ENCODE results near the gene DYRK1A. TPM values are rescaled to one million over a fixed set of nuclear protein-coding genes. Genes with fewer than 3 reads are reported as not detected.

Gene DYRK1A
- total and polyA plus RNA-seq, 2 of the 13 experiments (the other 11 are each of a cell fraction or from before 2014, with no cell fraction given): 24.6 to 34.2 TPM

GRCh38 chr21:37383784-37384311, 17.3 kb downstream of the DYRK1A start (continued):
- TF ChIP-seq ZNF709 (CRISPR knock-in tag; IDR thresholded peaks at IDR 0.05): no peak
- no peak for TF ChIP-seq ZUFSP (CRISPR knock-in tag; IDR thresholded peaks at IDR 0.05; ENCODE audit: borderline replicate concordance)
- no peak for TF ChIP-seq ZNF235 (CRISPR knock-in tag; IDR thresholded peaks at IDR 0.05; ENCODE audit: borderline replicate concordance)
- no peak for TF ChIP-seq ZNF124 (CRISPR knock-in tag; IDR thresholded peaks at IDR 0.05)
- TF ChIP-seq ZNF543 (CRISPR knock-in tag; IDR thresholded peaks at IDR 0.05): no peak
- TF ChIP-seq HDAC2 (CRISPR knock-in tag; IDR thresholded peaks at IDR 0.05): no peak
- TF ChIP-seq ZNF567 (CRISPR knock-in tag; IDR thresholded peaks at IDR 0.05; ENCODE audit: borderline replicate concordance): no peak
- TF ChIP-seq ZNF713 (CRISPR knock-in tag; IDR thresholded peaks at IDR 0.05): no peak

GRCh38 chr21:37384416-37384815, 17.8 kb downstream of the DYRK1A start:
- H3K4me2 ChIP-seq (ENCODE audit: low read depth, low read length): no peak overlapping the region
- no TSS peak for BruUV-seq (replicated peaks)
- H3K36me3 ChIP-seq (replicated peaks in 1 of 2; ENCODE audit: control insufficient read depth in 1 of 2, insufficient read depth in 2 of 2, low read length in 2 of 2): 0 out of 5 replicates have a peak, but pooled peaks cover 0 to 4% of the 10 kb centered on the region in 2 experiments
- 93% methylated on average over 1 of the region's 1 CpG for WGBS (ENCODE audit: low lambda C conversion rate)
- H3K4me1 ChIP-seq (ENCODE audit: insufficient read depth, low read length): peaks cover 29% of the 10 kb centered on the region
- H4K20me1 ChIP-seq (ENCODE audit: insufficient read depth, low read length): peaks cover 79% of the 10 kb centered on the region
- in situ Hi-C loops (cut with HindIII; ENCODE audit: extremely low pct_ligation_motif_present, low pct_unique_long_range_greater_than_20kb) (no loop called here), intact Hi-C loops (cut with micrococcal nuclease; ENCODE audit: unreplicated experiment) (no loop called here)
- no peak overlapping the region for H3K9ac ChIP-seq (ENCODE audit: insufficient read depth, low read depth, low read length)
- no peak for FAIRE-seq
- H3K79me2 ChIP-seq (ENCODE audit: insufficient read depth, low read length): peaks cover 98% of the 10 kb centered on the region
- H3K9me3 ChIP-seq (ENCODE audit: low read length): no peaks in the 10 kb centered on the region
- no peak overlapping the region for H2AFZ ChIP-seq (ENCODE audit: low read length)
- ChIA-PET CTCF (ENCODE audit: low intra/inter-chr PET ratio, low total read pairs) (no interaction called here), POLR2A (interaction anchor here (2.3 kb wide), 1 partner anchor 18 kb away, joined by 6 read pairs; the partner anchor contains the start of gene DYRK1A)
- no peak for DNase-seq (ENCODE audit: low spot score)
- no peak for TF ChIP-seq ATAD3A (CRISPR knock-in tag; IDR thresholded peaks at IDR 0.05)
- no peak for TF ChIP-seq ZNF766 (CRISPR knock-in tag; IDR thresholded peaks at IDR 0.05; ENCODE audit: borderline replicate concordance)
- TF ChIP-seq NONO (IDR thresholded peaks at IDR 0.05): no peak
- no peak for TF ChIP-seq NONO (CRISPR knock-in tag; conservative IDR thresholded peaks at IDR 0.05)
- no peak for TF ChIP-seq HNF1A (IDR thresholded peaks at IDR 0.05; ENCODE audit: low read depth)
- no peak for TF ChIP-seq HNF1A (CRISPR knock-in tag; IDR thresholded peaks at IDR 0.05; ENCODE audit: borderline replicate concordance)
- no peak for TF ChIP-seq ZNF432 (CRISPR knock-in tag; IDR thresholded peaks at IDR 0.05; ENCODE audit: borderline replicate concordance)
- no peak for TF ChIP-seq KMT2A (CRISPR knock-in tag; IDR thresholded peaks at IDR 0.05)
- no peak for TF ChIP-seq ZNF746 (CRISPR knock-in tag; IDR thresholded peaks at IDR 0.05)
- no peak for TF ChIP-seq SIX1 (CRISPR knock-in tag; IDR thresholded peaks at IDR 0.05; ENCODE audit: borderline replicate concordance)
- TF ChIP-seq MED8 (CRISPR knock-in tag; IDR thresholded peaks at IDR 0.05; ENCODE audit: insufficient replicate concordance): no peak
- no peak for TF ChIP-seq SETDB1 (CRISPR knock-in tag; IDR thresholded peaks at IDR 0.05; ENCODE audit: borderline replicate concordance)
- TF ChIP-seq ZNF547 (CRISPR knock-in tag; IDR thresholded peaks at IDR 0.05): no peak
- H3K27ac ChIP-seq (ENCODE audit: extremely low read length, insufficient read depth, low read length): no peak overlapping the region
- no peak overlapping the region for H3K4me3 ChIP-seq (replicated peaks in 1 of 3; ENCODE audit: insufficient read depth in 1 of 3, low read depth in 2 of 3, low read length in 3 of 3)
- ATAC-seq: no peak
- no peaks in the 10 kb centered on the region for H3K27me3 ChIP-seq (ENCODE audit: control insufficient read depth in 1 of 2, insufficient read depth in 2 of 2, low read length in 2 of 2)
